NCI-H2171 (cell line): ENCODE measurements around the gene NAA60.

Experiments
- DNase-seq: peaks from one replicate; lab custom pipeline; 2025; lab: John Stamatoyannopoulos, UW

Gene NAA60

DNA sequence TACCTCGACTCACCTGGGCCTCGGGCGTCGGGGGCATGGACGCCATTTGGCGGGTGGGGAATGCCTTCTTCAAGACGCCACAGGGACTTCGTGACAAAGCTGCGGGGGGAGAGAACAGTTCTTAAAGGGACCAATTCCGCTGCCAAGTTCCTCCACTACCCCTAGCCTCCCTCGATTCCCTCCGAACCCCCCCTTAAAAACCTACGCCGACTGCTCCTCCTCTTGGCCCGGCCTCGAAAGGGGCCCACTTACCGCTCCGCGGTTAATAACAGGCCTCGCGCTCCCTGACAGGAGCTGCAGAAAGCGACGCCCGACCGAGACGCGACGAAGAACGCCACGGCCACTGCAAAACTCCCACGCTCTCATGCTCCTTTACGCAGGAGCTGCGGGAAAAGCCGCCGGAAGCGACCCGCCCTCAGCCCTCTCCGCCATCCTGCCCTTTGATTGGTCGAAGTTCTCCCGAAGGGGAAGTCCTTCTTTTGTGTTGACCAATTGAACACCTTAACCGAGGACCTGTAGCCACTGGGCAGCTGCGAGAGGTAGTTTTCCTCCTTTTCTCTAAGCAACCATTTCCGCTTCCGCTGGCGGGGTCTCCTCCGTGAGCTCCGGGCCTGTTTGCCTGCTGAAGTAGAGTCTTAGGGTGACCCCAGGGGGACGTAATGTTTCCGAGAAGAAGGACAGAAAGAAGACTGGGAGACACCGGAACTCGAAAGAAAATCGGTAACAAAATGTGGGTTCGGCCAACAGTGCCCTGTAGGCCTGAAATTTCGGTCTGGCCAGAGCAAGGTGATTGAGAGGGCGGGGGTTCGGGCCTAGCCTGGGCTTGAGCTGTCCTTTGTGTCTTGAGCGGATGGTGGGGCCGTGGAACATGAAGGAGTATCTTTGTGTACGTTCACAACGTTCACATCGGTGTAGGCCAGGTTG lies at the start of gene NAA60, which contains the start of gene ZNF597:
NAA60 (plus strand) TSS at position 573 of the 924 bp plus-strand sequence. CDS start 32,548 bp downstream, outside the sequence.
ZNF597 (minus strand) TSS at position 397 of the 924 bp plus-strand sequence; CDS start at position 46, 351 bp downstream.
- peak; percentile 83 for DNase-seq

DNA sequence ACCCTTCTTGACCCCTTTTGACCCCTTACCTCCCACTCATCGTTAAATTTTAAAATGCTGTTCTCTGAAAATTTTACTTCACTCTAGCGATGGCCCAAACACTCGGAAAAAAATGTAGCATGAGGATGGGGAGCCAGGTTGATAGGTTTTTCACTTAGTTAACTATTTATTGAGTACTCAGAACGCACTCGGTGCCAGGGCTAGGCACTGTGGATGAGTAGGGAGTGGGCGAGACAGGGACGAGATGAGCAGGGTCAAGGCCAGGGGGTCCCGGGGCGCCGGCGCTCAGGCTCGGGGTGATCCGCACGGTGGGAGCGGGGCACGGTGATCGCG lies 43.1 kb upstream of the NAA60 start:
- no peak for DNase-seq

DNA sequence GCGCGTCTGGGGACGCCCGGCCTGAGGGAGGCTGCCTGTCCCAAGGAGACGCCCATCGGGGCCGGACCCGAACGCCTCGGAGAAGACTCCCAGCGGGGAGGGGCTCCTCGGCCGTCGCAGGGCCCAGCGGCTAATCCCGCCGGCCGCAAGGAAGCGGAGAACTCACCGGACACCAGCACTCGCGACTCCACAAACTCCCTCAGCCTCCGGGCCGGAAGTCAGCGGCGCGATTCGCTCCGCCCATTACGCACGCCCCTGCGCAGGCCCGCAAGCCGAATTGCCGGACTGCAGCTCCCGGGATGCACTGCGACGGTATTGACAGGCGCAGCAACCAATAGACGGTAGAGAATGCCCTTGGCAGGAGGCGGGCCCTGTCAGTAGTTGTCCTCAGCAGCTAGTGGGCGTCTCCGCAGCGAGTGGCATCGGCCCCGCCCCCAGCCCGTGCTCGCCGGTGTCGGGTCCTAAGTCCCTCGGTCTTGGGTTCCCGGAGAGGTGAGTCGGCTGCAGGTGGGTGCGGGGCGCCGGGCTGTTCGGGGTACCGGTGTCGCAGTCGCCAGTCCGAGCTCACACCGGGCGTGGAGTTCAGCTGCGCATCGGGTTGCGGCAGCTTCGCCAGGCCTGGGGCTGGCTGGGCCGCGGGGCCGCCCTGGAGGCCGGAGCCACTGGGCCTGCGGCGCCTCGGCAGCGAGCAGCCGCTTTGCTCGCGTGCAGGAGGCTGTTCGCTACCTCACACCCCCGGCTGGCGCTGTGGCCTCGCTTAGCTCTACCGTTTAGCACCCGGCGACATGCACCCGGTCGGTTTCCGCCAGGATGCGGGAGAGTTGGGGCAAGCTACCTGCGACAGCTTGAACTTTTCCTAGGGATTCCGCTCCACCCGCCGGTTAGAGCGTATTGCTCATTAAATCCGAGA lies 42.4 kb upstream of the NAA60 start, which contains the start of the genes ZNF174 and ZSCAN32:
ZNF174 (plus strand) TSS at position 437 of the 910 bp plus-strand sequence. CDS start 790 bp downstream, outside the sequence.
ZSCAN32 (minus strand) TSS at position 226 of the 910 bp plus-strand sequence. CDS start 3,447 bp downstream, outside the sequence.
- DNase-seq = peak; percentile 97

DNA sequence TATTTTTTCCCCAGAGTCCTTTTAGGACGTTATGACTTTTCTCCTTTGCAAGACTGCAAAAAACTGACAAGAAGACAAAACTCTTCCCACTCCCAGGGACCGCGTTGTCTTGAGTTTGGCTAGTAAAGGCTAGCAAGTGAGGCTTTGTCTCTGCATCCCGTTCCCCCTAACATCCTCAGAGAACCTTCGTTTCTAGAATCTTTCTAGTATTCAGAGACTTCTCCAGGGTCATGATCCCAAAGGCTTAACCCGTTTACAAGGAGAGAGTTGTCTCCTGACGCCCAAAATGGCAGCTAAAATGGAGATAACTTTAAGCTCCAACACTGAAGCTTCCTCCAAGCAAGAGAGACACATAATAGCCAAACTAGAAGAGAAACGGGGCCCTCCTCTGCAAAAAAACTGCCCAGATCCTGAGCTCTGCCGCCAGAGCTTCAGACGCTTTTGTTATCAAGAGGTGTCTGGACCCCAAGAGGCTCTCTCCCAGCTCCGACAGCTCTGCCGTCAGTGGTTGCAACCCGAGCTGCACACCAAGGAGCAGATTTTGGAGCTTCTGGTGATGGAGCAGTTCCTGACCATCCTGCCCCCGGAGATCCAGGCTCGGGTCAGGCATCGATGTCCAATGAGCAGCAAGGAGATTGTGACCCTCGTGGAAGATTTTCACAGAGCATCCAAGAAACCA lies 41.6 kb upstream of the NAA60 start:
- no peak for DNase-seq

DNA sequence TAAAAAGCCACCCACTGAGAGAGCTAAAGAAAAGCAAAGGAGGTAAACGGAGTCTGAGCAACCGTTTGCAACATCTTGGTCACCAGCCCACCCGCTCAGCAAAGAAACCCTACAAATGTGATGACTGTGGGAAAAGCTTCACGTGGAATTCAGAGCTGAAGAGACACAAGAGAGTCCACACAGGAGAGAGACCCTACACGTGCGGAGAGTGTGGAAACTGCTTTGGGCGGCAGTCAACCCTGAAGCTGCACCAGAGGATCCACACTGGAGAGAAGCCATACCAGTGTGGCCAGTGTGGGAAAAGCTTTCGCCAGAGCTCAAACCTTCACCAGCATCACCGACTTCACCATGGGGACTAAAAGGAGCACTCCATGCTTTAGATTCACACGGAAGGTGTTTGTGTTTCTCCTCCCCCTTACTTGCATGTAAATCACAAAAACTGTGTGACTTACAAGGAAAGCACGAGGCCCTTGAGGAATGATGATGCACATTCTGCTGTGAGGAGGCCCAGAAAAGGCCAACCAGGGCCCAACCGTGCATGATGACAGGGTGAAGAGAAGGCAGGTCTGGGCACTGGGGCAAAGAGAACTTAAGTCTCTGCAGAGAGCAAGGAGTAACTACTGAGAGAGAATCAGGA lies 34.8 kb upstream of the NAA60 start:
- no peak for DNase-seq

DNA sequence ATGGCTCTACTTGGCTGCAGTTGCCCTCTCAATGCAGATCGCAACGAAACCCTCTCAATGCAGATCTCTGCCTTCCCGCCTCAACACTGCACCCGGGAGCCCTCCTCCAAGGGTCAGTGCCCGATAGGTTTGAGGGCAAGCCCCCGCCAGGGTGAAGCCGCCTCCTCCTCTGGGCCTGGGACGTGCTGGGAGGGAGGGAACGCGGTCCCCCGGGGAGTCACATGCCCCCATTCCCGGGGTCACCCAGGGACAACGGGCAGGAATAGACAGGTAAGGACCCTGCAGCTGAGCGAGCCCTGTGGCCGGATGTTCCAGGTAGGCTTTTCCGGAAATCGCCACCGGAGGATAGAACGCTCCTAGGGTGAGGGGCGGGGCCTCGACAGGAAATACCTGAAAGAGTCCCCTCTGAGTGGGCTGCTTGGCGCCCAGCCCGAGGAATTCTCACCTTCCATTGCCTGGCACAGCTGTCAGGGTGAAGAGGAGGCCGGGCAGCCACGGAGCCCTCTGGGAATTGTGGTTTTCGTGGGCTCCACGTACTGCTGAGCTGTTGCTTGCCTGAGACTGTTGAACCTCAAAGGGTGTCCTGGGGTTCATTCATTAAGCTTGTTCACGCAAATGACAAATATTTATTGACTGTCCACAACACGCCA lies 29.6 kb upstream of the NAA60 start:
- DNase-seq = no peak

DNA sequence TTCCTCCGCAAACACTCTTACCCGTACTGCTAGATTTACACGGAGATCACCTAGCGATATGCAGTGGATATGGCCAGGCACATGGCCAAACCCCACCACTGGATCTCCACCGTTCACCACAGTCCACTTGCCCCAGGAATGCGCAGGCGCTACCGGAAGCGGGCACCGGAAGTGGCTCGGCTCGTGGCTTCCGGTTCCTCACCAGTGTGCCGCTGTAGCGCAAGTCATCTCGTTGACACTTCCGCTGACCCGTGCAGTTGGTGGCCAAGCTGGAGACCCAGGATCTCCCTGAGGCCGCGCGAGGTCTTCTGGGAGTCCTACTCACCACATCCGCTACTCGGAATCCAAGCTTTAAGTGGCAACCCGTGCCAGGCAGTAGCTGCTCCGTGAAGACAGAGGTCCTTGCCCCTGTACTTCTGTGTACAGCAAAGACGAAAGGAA lies 11.7 kb upstream of the NAA60 start:
- DNase-seq = peak; percentile 34

DNA sequence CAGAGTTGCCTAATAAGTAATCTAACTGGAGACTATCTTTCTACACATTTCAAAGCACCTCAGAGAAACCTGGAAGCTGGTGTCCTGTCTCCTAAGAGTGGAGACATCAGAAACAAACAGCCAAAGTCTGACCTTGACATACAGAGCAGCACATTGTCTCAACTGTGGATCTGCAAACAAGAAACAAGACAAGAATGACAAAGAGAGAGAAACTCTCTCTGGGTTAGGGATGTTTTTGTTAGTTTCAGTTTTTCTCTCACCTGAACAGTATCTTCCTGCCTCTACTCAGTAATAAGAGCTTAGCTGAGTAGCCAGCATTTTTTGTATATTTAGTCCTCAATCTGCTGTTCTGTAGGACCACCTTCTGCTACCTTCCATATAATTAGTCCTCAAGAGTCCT lies 9.1 kb upstream of the NAA60 start:
- DNase-seq = no peak

DNA sequence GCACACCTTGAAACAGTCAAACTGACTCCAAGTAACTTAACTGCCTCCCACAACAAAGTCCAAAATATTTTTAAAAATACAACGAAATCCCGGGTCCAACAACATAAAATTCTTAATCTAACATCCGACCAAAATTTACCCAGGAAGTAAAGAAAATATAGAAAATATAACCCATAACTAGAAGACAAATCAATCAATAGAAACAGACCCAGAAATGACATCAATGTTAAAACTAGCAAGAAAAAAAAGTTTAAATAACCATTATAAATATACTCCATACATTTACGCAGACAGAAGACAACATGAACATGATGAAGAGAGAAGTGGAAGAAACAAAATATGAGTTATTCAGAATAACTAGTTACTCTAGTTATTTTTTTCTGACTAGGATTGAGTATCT lies 3.8 kb upstream of the NAA60 start:
- no peak for DNase-seq

DNA sequence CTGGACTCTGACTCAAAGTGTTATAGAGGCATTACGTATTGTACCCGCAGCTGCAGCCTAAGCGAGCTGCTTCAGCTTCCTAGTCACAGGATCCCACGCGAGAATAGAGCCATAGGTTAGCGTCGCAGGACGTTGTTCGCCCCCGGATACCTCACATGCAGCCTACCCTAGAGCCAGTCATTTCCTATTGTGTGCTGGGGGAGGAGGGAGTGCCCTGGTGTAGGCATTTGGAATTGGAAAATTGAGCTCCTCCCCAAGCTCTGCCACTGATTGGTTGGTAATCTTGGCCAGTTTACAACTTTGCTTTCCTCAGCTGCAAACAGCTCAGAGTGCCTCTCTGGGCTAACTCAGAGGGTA lies 530 bp downstream of the NAA60 start:
- peak; percentile 19 for DNase-seq

DNA sequence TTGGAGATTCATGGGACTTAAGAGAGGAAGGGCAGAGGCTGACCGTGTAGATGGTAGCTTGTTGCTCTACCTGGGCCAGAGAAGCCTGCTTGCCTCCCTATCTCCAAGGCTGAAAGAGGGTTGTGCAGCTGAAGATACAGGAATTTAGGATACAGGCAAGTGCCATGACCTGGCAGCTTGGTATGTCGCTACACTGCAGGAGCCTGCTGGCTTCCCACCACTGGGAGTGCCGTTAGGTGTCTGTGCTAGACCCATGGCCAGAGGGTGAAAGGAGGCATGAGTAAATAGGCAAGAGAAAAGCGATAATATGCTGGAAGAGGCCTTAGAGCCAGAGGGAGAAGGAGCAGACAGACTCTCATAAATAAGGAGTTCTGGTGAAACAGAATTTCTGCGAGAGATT lies 10.6 kb downstream of the NAA60 start:
- DNase-seq = no peak

DNA sequence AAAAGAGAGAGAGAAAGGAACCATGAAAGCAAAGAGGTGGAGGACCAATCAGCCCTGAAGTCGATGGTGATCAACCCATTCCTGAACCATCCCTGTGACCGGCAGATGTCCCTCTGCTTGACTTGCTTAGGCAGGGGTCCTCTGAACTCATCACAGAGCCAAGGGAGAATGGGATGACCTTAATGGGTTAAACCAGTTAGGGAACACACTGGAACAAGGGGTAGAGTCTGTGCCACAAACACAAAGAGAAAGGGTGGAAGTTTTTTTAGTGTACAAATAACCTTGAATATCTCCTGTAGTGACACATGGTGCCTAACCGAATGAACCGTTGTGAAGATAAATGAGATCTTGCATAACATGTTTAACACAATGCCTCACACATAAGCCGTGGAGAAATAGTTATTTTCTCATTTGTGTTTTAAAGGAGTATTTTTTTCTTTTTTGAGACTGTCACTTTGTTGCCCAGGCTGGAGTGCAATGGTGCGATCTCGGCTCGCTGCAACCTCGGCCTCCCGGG lies 11.2 kb downstream of the NAA60 start:
- no peak for DNase-seq

DNA sequence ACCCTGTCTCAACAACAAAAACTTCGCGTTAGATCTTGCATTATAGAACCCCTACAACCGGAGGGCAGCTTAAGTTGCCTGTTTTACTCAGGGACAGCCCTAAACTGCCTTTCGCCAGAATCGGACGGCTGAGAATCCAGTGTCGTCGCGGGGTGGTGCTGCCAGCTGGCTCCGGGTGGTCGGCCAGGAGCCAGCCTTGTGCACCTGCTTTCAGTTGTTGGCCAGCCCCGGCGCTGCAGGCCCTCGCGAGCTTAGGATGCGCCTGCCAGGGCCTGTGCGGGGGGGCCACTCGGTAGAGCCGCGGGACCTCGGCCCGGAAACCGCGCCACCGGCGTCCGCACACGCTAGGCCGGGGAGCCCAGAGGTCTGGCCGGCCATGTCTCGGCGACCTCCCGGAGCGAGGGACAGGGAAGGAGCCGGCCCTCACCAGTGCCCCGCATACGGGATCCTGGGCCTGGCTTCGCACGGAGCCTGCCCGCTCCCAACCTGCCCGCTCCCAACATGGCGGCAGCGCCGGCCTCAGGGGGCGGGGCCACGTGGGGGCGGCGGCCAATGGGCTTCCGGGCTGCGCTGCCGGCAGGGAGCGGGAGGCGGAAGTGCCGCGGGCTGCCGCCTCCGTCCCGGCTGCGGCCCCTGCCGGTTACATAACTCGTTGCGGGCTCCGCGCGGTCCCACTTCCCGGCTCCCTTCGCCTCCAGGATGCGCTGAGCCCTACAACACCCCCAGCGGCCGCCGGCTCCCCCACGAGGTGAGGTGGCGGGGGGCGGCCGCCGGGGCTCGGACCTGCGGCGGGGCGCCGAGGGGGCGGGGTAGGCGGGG lies 14.2 kb downstream of the NAA60 start:
- peak; percentile 85 for DNase-seq

DNA sequence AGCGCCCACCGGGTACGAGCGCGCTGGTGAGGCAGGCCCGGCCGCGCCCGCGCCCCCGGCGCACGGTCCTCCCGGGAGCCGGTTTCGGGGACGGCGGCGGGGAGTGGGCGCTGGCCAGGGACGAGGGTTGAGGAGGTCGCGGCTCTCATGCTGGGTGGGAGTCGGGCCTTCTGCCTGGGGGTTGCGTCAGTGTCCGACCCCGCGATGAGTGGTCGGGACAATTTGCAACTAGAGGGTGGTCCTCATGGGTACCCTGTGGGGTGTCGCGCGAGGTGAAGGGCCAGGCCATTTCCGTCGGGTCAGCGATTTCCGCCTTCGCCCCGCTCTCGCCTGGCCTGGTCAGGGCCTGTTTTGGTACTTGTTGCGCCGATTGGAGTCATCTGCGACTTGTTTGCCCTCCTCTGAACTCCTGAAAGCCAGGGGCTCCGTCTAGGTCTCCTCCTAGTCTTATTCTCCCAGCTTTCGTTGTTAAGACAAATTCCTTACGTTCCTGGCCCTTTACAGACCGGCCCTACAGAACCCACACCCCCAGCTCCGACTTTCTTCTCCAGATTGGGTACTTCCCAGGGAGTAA lies 14.9 kb downstream of the NAA60 start:
- DNase-seq = no peak

DNA sequence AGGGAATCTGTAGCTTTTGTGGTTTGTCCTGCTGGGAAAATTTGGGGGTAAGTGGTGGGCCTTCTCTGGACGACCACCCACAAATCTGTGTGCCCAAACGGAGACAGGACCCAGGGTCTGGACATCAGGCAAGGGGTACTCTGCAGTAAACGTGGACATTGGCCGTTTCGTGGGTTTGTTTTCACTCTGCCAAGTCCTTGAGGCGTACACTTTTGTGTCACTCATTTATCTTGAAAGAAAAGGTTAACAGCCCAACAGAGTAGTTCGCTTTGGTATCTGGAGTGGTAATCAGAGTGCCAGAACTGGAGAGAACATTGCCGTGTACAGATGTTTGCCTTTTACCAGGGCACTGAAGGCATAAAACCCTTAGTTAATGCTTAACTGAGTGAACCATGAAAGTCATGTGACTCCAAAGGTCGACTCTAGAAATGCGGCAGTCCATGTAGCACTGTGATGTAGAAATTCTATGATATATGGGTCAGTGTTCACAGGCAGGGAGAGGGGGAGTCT lies 15.4 kb downstream of the NAA60 start:
- no peak for DNase-seq

DNA sequence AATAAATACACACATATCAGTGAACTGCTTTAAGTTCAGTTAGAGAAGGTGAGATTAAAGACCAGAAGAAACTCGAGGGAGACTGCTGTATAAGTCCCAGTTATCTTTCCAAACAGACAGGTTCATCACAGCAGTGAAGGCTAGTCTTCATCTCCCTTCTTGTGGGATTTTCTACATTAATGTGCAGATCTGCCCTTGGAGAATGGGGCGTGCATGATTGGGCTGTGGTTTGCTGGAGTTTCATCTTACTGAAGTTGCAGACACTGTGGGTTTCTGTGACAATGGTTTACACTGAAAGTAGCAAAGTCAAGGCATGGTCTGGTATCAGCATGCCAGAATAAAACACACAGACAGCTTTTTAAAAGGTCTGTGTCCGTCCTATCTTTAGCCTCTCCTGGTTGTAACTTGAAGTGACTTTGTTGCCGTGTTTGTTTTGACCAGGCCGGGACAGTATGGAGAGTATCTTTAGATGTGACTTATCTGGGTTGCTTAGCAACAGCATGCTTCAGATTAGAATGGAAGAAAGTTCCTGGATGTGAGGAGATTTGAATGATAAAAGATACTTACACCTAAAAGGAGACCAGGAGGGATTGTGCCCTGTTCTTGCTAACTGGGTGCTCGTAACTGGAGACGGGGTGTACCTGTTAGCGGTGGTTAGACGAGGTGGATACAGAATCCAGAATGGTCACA lies 16.1 kb downstream of the NAA60 start:
- DNase-seq = no peak

DNA sequence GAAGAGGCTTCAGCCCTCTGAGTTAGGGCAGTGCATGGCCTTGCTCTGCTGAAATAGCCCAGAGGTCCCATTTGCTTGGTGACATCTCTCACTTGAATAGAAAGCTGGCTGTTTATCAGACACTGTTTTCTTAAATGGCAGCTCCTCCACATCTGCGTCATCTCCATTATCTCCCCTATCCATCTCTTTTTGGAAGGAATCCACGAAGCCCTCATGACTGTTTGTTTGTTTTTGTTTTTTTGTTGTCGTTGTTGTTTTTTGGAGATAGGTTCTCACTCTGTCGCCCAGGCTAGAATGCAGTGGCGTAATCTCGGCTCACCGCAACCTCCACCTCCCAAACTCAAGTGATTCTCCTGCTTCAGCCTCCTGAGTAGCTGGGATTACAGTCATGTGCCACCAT lies 16.6 kb downstream of the NAA60 start:
- no peak for DNase-seq

DNA sequence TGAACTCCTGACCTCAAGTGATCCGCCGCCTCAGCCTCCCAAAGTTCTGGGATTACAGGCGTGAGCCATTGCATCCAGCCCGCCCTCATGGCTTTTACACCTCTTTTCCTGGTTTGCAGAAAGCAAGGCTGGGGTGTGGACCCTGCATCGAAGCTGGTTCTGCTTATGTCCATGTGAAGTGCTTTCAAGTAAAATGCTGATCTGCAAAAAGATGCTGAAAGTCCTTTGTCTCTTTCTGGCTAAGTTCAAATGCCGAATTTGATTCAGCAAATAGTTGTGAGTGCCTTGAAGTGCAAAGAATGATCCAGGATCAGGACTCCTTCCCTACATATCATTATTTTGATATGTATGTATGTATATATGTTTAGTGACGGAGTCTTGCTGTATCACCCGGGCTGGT lies 17.1 kb downstream of the NAA60 start:
- DNase-seq = no peak

DNA sequence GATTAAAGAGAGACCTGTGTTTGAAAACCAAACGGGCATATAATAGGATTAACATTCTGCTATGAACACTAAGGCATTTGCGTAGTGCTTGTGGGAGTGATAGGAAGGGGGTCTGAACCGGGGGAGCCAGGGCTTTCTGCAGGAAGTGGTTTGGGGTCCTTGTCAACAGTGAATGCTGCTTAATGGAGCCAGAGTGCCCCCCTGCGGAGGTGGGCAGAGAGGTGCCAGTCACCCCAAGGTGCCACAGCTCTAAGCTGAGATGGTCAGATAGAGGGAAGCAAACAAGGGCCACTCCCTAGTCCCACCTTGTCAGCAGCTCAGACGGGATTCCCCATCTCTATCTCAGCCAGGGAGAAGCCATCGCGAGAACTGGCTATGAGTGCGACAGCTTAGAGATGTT lies 17.7 kb downstream of the NAA60 start:
- DNase-seq = no peak
